HG02759 (cell line): ENCODE measurements around the gene TMCC3.
"Not testable (repeated sequence)": the region's sequence is repeated elsewhere in the genome, so short reads cannot be mapped to it uniquely, and the experiment has no call there.

Experiments used
- ATAC-seq: cut with Tn5 transposase; IDR thresholded peaks from one replicate; pipeline ENCODE4 v1.9.1; 2021; ENCODE audit warnings: mild to moderate bottlenecking, moderate library complexity; ENCODE audit not compliant: unreplicated experiment

Gene TMCC3

DNA sequence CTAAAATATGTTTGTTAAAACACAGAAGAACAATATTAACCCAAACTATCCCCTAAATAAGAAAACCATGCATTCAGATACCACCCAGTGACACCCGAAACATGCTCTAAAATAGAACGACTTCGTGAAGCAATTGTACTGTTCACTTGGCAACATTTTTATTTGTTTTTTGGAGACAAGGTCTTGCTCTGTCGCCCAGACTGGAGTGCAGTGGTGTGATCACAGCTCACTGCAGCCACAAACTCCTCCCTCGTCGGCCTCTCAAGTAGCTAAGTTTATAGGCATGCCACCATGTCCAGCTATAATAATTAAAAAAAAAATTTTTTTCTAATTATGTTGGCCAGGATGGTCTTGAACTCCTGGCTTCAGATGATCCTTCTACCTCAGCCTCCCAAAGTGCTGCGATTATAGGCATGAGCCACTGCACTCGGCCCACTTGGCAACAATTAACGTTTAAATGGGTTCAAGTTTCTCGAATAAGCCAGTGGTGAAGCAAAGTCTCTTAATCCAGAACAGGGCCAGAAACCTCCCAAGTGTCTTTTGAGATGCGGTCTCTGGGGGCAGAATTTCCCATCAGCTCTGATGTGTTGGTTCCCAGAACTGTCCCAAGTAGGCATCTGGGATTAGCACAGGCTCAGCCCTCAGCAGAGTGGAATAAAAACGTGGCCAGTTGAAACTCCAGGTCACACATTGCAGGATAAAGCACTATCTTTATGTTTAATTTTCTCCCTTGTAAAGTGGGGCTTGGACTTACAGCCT is 74.5 kb downstream of the TMCC3 start:
- ATAC-seq = no peak

DNA sequence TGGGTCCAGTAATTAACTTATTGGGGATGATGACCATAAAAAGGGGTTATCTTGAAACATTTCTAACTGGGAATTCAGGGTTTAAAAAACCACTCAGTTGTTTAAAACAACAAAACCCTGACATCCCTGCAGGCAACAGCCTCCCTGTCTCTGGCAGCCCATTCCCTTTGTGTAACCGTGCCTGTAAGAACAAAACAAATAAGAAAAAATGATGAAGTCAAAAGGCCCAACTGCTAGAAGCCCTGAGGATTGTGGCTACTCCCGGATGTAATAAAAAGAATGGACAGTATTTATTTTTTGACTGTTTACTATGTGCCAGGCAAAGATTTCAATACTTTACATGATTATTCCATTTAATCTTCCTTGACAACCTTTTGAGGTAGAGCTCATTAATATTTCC is 75.3 kb downstream of the TMCC3 start:
- no peak for ATAC-seq

DNA sequence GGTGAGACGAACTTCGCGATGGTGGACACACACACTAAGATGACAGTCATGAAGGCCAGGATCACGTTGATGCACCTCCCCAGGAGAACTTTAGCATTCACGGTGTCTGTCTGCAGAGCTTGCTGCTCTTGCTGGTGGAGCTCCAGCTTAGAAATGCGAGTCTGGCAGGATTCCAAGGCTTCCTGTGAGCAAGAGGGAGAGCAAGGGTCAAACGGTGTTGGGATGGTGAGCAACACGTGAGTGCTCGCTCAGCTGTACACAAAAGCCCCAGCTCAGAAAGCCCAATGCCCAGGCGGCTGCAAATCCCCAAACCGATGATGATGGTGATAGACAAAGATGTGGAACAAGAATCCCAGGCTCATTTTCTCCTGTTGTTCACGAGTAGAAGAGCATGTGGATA is 78.8 kb downstream of the TMCC3 start:
- no peak for ATAC-seq

DNA sequence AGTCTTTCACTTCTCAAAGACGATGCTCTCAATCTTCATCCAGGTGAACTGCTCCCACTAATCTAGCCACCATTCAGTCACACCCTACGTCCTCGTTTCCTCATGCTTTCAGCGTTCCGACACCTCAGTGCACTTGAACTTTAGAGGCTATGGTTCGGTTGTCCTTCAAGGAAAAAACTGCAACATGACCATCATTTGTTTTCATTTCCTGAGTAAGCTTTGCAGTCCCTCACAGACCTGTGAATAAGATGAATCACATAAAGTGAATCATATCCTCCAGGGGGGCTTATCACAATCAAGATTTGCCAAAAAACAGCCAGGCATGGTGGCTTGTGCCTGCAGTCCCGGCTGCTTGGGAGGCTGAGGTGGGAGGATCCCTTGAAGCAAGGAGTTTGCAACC is 80.2 kb downstream of the TMCC3 start:
- no peak for ATAC-seq

DNA sequence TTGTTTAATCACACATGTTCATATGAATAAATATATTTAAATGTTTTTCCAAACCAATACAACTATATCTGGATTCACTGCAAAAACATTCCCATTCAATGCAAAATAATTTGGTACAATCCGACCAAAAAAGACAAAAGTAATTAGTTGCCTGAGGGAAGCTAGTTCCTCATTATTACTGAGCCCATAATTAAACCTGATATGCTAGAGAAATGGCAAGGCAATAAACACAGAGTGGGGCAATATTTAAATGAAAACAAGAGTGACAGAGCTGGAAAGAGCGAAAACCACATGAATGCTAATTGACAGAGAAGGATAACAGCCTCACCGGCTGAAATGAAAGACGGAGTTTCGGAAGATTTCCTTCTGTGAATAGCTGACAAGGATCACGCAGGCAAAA is 82.6 kb downstream of the TMCC3 start:
- ATAC-seq = no peak

DNA sequence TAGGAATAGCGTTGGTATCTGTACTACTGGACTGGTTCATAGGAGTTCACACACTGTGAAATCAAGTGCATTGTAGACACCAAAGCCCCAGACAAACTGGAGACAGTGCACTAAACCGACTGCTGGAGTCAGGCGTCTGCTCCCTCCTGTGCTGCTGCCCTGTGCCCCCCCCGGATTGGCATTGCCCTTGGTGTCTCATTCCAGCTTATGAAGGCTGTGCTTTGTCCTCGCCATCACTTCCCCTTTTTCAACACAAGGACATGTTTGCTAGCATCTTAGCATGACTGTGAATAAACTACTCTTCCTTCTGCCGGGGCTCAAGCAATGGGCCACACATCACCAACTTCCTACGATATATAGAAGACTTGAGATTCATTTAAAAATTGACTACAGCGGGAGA is 84.0 kb downstream of the TMCC3 start:
- no peak for ATAC-seq

DNA sequence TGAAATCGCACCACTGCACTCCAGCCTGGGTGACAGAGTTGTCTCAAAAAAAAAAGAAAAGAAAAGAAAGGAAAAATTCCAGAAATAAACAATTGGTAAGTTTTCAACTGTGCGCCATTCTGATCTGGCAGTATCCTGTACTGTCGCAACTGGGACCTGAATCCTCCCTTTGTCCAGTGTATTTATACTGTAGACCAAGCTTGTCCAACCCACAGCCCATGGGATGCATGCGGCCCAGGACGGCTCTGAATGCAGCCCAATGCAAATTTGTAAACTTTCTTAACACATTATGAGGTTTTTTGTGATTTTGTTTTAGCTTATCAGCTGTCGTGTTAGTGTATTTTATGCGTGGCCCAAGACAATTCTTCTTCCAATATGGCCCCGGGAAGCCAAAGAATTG is 84.7 kb downstream of the TMCC3 start:
- no peak for ATAC-seq

DNA sequence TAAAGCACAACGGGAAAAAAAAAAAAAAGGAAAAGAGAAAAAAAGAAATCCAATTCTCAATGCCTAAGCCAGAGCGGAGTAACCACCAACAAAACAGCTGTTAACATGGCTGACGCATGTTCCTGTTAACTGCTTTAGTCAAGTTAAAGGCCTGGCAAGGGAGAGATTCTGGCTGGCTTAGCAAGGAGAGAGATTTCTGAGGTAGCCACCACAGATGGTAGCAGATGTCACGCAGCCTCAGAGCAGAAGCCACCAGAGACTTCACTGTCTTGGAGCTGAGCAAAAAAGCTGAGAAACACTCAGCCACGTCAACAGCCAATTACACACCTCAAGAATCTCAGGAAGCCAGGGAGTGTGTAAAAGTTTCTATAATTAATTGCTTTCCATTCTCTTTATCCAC is 87.1 kb downstream of the TMCC3 start:
- no peak for ATAC-seq

DNA sequence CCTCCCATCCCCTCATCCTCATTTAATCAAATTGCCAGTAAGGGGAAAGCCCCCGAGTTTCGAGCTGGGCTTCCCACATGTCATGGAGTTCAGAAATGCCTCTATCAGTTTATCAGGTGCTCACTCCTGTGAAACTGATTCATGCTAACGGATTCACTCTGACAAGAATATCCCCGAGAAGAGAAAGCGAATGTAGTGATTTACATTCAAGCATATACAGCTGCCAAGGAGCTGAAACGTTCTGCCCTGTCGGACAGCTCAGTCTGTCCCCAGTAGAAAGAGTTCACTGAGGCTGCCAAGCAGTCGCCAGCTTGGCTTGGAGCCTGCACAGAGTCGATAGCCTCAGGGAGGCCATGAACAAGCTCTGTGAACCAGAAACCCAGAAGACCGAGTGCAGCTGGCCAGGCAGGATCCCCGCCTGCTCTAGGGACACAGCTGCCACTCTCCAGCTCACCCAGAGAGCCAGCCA is 88.4 kb downstream of the TMCC3 start:
- ATAC-seq = peak; percentile 80

DNA sequence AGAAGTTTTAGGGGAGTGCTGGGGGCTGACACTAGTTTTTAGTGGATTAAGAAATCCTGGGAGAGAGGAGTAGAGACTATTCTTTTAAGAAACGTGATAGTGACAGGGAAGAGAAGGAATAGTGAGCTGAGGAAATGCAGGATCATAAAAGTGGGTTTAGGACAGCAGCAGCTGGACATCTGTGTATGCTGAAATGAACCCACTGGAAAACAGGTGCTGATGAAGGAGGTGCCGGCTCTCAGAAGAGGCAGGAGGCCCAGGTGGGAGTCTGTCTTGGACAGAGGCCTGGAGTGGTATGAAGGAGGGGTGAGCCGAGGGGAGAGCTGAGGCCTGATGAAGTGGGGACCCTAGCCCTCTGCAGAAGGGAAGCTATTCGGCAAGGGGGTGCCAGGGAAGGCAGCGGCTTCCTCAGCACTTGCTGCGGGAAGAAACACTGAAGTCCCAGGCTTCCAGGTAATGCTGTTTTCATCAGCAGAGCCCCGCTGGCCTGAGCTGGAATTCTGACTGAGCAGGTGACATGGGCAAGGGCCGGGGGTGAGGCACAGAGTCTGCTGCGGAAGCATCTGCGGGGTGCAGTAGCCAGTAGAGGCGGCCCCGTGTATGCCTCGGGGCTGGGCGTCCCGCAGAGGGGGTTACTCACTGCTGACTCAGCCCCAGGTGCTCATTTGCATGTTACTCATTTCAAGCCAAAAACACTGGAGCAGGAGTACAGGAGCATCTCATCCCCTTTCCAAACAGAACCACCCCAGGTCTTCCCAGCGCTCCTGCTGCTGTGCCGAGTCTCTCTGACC is 89.7 kb downstream of the TMCC3 start:
- peak; percentile 70 for ATAC-seq

DNA sequence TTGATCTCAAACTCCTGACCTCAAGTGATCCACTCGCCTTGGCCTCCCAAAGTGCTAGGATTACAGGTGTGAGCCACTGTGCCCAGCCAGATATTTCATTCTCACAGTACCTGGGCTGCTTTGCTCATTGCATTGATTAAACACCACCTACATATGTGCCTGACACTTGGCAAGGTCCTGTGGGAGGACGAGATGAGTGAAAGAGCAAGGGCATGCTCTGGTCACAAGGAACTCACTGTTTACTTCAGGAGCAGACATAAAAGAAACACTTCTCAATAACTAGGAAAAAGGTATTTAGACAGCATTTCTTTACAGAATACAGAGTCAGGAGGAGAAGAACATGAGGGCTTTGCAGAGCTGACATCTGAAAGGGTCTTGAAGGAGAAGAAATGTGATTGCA is 91.7 kb downstream of the TMCC3 start:
- no peak for ATAC-seq

DNA sequence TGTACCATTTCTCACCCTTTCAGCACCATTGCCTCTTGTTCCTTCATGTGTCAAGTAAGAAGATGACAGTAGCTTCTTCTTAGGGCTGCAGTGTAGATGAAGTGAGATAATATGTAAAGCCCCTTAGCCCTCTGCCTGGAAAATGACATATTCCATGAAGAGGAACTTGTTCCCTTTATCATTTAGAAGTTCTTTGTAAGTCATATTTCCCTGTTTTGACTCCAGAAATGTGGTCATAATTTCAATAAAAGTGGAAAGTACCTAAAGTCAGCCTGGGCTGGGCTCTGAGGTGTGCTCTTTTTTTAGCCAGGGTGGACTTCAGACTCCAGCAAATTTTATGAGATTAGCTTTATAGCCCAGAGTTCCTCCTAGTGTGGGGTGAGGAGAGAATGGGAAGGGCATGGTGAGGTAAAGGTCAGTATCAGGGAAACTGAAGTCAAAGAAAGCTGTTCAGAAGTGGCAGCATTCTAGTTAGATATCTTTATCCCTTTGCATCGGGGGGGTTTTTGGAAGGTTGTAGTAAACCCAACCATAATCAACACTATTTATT is 92.5 kb downstream of the TMCC3 start:
- ATAC-seq = no peak

DNA sequence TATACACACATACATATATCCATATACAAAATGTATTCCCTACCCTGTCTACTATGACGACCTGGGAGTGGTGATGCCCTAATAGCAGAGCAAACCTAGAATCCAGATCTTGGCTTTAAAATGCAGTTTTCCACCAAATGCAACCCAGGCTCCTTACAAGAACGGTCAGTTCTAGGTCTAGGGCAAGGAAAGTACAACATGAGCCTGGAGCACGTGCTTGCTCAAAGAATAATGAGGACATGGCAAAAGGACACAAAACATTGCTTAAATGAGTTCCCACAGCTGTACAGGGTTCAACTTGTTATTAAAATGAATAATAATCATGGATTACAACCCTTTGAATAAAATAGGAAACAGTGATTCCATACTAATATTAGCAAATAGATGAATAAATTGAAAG is 94.7 kb downstream of the TMCC3 start:
- no peak for ATAC-seq

DNA sequence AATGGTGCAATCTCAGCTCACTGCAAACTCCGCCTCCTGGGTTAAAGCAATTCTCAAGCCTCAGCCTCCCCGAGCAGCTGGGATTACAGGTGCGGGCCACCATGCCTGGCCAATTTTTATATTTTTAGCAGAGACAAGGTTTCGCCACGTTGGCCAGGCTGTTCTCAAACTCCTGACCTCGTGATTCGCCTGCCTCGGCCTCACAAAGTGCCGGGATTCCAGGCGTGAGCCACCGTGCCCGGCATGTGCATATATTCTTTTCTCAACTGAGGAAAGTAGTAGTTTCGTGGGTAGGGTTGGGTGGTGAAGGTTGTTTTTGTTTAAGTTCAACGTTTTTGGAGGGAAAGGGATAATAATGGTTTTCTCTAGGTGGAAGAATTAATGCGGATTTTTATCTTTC is 96.5 kb downstream of the TMCC3 start:
- ATAC-seq = no peak

DNA sequence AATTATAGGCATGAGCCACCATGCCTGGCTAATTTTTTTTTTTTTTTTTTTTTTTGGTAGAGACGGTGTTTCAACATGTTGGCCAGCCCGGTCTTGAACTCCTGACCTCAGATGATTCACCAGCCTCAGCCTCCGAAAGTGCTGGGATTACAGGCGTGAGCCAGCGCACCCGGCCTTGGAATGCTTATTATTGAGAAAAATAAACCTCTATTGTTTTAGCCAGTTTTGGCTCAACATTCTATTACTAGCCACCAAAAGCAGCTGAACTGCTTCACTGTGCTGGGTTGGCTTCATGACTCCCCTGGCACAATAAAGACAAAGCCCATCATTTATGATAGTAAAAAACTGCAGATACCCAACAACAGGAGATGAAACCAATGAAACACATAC is 97.2 kb downstream of the TMCC3 start:
- no peak for ATAC-seq

DNA sequence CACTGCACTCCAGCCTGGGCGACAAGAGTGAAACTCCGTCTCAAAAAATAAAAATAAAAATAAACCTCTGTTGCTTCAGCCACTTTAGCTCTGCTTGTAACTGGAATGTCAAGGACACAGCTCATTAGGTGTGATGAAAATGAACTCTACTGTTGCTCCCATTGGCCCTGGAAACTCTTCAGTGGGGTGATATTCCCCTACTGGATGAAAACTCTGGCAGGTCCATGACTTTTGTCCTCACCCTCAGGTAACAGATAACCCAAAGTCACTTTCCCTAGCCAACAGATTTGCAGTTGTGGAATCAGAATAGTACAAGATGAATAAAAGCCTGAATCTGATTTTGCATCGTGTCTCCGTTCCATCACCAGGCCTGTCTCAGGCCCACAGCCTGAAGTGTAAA is 98.5 kb downstream of the TMCC3 start:
- ATAC-seq = no peak

DNA sequence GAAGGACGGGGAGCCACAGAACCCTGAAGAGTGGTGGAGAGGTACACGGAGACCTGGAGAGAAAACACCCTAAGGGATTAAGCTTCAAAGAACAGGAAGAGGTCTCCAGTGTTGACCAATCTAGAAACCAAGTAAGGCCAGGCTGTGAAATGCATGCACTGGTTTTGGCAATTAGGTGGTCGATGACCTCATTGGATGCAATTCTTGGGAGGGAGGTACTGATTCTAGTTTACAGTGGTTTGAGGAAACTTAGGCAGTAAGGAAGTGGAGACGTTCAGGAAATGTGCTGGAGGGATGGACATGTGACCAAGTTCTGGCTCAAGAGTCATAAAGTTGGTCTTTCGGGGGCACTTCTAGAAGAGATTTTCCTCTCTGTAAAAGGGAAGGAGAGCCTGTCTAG is 99.4 kb downstream of the TMCC3 start:
- ATAC-seq = no peak

DNA sequence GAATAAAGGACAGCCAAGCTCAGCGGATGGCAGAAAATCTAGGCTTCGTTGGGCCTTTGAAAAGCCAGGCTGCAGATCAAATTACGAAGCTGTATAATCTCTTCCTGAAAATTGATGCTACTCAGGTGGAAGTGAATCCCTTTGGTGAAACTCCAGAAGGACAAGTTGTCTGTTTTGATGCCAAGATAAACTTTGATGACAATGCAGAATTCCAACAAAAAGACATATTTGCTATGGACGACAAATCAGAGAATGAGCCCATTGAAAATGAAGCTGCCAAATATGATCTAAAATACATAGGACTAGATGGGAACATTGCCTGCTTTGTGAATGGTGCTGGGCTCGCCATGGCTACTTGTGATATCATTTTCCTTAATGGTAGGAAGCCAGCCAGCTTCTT is 101.5 kb downstream of the TMCC3 start:
- ATAC-seq = not testable (repeated sequence)

DNA sequence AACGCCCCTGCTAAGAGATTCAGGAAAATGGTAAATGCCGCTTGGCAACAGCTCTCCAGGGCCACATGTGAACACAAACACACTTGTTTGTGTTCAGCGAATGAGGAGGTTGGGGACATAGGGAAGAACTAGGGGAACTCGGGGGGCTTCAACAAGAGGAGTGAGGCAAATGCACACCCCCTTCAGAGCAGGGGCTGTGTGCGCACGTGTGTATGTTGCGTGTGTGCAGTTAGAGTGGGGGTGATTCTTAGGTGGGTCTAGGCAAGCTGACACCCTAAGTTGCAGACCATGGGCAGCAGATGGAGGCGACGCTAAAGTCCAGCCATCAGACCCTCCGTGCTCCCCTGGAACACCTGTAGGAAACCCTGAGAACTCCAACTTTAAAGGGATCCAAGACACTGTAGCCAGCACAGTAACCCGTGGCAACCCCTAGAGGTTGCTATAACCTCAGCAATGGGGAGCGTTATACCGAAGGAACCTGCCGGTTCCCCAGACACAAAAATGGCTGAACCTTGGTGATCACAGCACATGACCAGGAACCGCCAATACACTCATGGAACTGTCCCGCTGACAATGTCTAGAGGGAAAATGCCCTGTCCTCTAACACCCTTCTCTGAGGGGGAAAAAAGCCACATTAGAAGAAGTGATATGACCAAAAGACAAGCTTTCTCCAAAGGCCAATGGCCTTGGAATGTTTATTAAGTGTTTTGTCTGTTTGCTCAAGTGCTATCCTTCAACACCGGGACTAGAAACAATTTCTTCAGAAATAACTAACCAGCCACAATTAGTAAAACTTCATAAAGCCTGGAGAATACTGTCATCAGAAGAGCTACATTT is 104.2 kb downstream of the TMCC3 start:
- peak; percentile 83 for ATAC-seq

DNA sequence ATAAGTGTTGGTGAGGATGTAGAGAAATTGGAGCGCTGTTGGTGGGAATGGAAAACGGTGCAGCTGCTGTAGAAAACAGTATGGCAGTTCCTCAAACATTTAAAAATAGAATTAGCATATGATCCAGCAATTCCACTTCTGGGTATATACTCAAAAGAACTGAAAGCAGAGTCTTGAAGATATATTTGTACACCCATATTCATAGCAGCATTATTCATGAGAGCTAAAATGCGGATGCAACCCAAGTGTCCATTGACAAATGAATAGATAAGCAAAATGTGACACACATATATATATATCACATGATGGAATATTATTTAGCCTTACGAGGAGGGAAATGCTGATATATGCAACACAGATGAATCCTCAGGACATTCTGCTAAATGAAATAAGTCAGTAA is 106.0 kb downstream of the TMCC3 start:
- ATAC-seq = no peak

DNA sequence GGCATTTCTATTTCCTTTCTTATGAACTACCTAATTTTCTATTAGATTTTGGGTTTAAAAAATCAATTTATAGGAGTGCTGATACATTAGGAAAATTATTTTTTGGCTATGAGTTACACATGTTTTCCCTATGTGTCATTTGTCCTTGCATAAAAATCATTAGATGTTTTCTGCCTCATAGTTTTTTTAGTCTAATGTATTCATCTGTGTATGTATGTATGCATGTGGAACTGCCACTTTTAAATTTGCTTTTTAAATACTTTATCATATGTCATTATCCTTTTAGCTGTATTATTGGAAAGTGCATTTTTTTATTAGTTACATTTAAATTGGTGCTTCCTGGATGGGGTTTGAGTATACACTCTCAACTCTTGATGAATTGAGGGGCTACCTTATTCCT is 112.0 kb downstream of the TMCC3 start:
- no peak for ATAC-seq
